ENCODE measurements around the gene FARS2.

DNA sequence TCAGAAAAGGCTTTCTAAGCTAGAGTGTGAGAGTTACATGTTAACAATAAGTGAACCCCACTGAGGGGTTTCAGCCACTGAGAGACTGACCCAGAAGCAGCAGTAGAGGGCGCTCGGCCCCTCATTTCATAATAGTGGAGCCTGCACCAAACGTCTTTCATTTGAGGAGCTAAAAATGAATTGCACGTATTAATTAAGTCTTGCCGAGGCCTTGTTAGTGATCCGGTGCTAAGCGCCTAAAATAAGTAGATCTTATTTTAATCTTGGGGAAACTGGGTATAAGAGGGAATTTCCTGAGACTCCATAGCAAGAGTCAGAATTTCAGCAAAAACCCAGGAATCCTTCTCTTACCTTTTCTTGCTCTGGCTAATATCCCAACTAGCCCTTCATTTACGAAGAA, 209.7 kb downstream of the FARS2 start:
- TF ChIP-seq ZNF24 (IDR thresholded peaks at IDR 0.05) (no peak), CREB1 (IDR thresholded peaks at IDR 0.05) (no peak), CREB1 (CRISPR knock-in tag; IDR thresholded peaks at IDR 0.05) (no peak), CHD4 (IDR thresholded peaks at IDR 0.05; ENCODE audit: insufficient read depth, insufficient replicate concordance, low read depth, low read length, poor library complexity, severe bottlenecking) (no peak), DNMT1 (IDR thresholded peaks at IDR 0.05) (no peak), NR1H2 (CRISPR knock-in tag; IDR thresholded peaks at IDR 0.05) (no peak), ZNF766 (CRISPR knock-in tag; conservative IDR thresholded peaks at IDR 0.05) (no peak)
- TF ChIP-seq, protein P1, sequence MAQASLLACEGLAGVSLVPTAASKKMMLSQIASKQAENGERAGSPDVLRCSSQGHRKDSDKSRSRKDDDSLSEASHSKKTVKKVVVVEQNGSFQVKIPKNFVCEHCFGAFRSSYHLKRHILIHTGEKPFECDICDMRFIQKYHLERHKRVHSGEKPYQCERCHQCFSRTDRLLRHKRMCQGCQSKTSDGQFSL (CRISPR knock-in tag; IDR thresholded peaks at IDR 0.05) = no peak
- TF ChIP-seq, protein P1 (tag; IDR thresholded peaks at IDR 0.05) = no peak
- TF ChIP-seq, protein P2, sequence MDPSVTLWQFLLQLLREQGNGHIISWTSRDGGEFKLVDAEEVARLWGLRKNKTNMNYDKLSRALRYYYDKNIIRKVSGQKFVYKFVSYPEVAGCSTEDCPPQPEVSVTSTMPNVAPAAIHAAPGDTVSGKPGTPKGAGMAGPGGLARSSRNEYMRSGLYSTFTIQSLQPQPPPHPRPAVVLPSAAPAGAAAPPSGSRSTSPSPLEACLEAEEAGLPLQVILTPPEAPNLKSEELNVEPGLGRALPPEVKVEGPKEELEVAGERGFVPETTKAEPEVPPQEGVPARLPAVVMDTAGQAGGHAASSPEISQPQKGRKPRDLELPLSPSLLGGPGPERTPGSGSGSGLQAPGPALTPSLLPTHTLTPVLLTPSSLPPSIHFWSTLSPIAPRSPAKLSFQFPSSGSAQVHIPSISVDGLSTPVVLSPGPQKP (CRISPR knock-in tag; IDR thresholded peaks at IDR 0.05) = no peak
- TF ChIP-seq, protein P3, sequence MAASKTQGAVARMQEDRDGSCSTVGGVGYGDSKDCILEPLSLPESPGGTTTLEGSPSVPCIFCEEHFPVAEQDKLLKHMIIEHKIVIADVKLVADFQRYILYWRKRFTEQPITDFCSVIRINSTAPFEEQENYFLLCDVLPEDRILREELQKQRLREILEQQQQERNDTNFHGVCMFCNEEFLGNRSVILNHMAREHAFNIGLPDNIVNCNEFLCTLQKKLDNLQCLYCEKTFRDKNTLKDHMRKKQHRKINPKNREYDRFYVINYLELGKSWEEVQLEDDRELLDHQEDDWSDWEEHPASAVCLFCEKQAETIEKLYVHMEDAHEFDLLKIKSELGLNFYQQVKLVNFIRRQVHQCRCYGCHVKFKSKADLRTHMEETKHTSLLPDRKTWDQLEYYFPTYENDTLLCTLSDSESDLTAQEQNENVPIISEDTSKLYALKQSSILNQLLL (CRISPR knock-in tag; IDR thresholded peaks at IDR 0.05; ENCODE audit: borderline replicate concordance) = no peak
